NOMO-1 treated with DMSO at 0.1 percent for 48 hours (cell line): ENCODE data around the gene TMEM81.

Source experiments
- DNase-seq: peaks from one replicate; lab custom pipeline; 2025; ENCODE audit not compliant: unreplicated experiment; lab: John Stamatoyannopoulos, UW

TMEM81 gene

GRCh38 chr1:205038132-205038786 is 46.0 kb downstream of the TMEM81 start:
- no peak for DNase-seq

- DNase-seq = no peak
Measured at GRCh38 chr1:205037539-205037938, 46.7 kb downstream of the TMEM81 start.
